ENCODE measurements around the gene PLRG1.

- TF ChIP-seq POLR2AphosphoS5 (IDR thresholded peaks at IDR 0.05), result no peak
- TF ChIP-seq CTCF (IDR thresholded peaks at IDR 0.05), result no peak
Observed at GRCh38 chr4:154526151-154526550, 24.0 kb downstream of the PLRG1 start.

Data from breast epithelium (tissue), 3 donors.